Liver (tissue), 9 donors: ENCODE results near the gene HS1BP3. TPM values are rescaled to one million over a fixed set of nuclear protein-coding genes. Genes with fewer than 3 reads are reported as not detected.

ENCODE experiments used
- DNase-seq: peaks from one replicate; pipeline ENCODE4 v3.0.0-alpha.2; 2017; ENCODE audit warnings: low spot score
- H3K27ac ChIP-seq, 2 donors: one replicate each; pipeline ENCODE4 v1.7.0; 2013; ENCODE audit warnings: inconsistent platforms in 2 of 2, low read length in 2 of 2, control low read depth in 1 of 2, low read depth in 1 of 2, mild to moderate bottlenecking in 1 of 2
- H3K27me3 ChIP-seq, 4 donors: one replicate each; pipeline versions ENCODE4 v1.6.1 to v1.7.0; 2013; ENCODE audit warnings: low read length in 3 of 4, inconsistent platforms in 1 of 4, mild to moderate bottlenecking in 1 of 4, moderate library complexity in 1 of 4; ENCODE audit not compliant: control insufficient read depth in 4 of 4, insufficient read depth in 4 of 4
- H3K36me3 ChIP-seq, 4 donors: one replicate each; pipeline versions ENCODE4 v1.6.1 to v1.7.0; 2013; ENCODE audit warnings: low read length in 3 of 4, mild to moderate bottlenecking in 3 of 4, low read depth in 1 of 4, moderate library complexity in 1 of 4; ENCODE audit not compliant: control insufficient read depth in 4 of 4, insufficient read depth in 3 of 4
- H3K4me1 ChIP-seq, 4 donors: one replicate each; pipeline versions ENCODE4 v1.6.1 to v1.7.0; 2013; ENCODE audit warnings: low read length in 3 of 4, mild to moderate bottlenecking in 3 of 4, moderate library complexity in 1 of 4; ENCODE audit not compliant: control insufficient read depth in 4 of 4, insufficient read depth in 4 of 4
- H3K4me3 ChIP-seq, 3 donors: one replicate each; pipeline versions ENCODE4 v1.6.1 to v1.7.0; 2013; ENCODE audit warnings: low read length in 3 of 3, control low read depth in 1 of 3, low read depth in 1 of 3, mild to moderate bottlenecking in 1 of 3
- H3K9ac ChIP-seq, 2 donors: one replicate each; pipeline ENCODE4 v1.7.0; 2013; ENCODE audit warnings: low read length in 2 of 2, mild to moderate bottlenecking in 2 of 2, moderate library complexity in 2 of 2, control low read depth in 1 of 2, low read depth in 1 of 2
- H3K9me3 ChIP-seq, 4 donors: one replicate each; pipeline versions ENCODE4 v1.6.1 to v1.7.0; 2013; ENCODE audit warnings: low read length in 3 of 4; ENCODE audit not compliant: control insufficient read depth in 4 of 4
- ATF3 ChIP-seq: IDR thresholded peaks from 2 replicates; pipeline ENCODE4 v1.6.1; 2016; ENCODE audit warnings: antibody characterized with exemption
- CTCF ChIP-seq: fragments of 150-350 bp; IDR thresholded peaks from 2 replicates; pipeline ENCODE4 v1.5.1; 2017; ENCODE audit warnings: improper control_type of control experiment, low read depth, low read length; ENCODE audit not compliant: missing input control
- EGR1 ChIP-seq, 2 donors: IDR thresholded peaks; 2 replicates each; pipeline ENCODE4 v1.6.1; 2016 to 2018; ENCODE audit warnings: antibody characterized with exemption in 2 of 2, low read depth in 2 of 2
- FOXA1 ChIP-seq: IDR thresholded peaks from 2 replicates; pipeline ENCODE4 v1.6.1; 2016; ENCODE audit warnings: antibody characterized with exemption
- FOXA2 ChIP-seq: IDR thresholded peaks from 2 replicates; pipeline ENCODE4 v1.6.1; 2016; ENCODE audit warnings: antibody characterized with exemption
- GABPA ChIP-seq, 2 donors: IDR thresholded peaks in 1 of 2; conservative IDR thresholded peaks in 1 of 2; 2 replicates each; pipeline ENCODE4 v1.6.1; 2016; ENCODE audit warnings: antibody characterized with exemption in 2 of 2, mild to moderate bottlenecking in 1 of 2, moderate library complexity in 1 of 2
- HNF4A ChIP-seq, 2 donors: conservative IDR thresholded peaks; 2 replicates each; pipeline ENCODE4 v1.6.1; 2016; ENCODE audit warnings: antibody characterized with exemption in 2 of 2, mild to moderate bottlenecking in 2 of 2
- HNF4G ChIP-seq: IDR thresholded peaks from 2 replicates; pipeline ENCODE4 v1.6.1; 2016; ENCODE audit warnings: antibody characterized with exemption
- JUND ChIP-seq, 2 donors: IDR thresholded peaks; 2 replicates each; pipeline ENCODE4 v1.6.1; 2016; ENCODE audit warnings: antibody characterized with exemption in 2 of 2
- MAX ChIP-seq: IDR thresholded peaks from 2 replicates; pipeline ENCODE4 v1.6.1; 2016; ENCODE audit warnings: antibody characterized with exemption
- NR2F2 ChIP-seq: IDR thresholded peaks from 2 replicates; pipeline ENCODE4 v1.6.1; 2016; ENCODE audit warnings: antibody characterized with exemption
- RAD21 ChIP-seq, 2 donors: IDR thresholded peaks; 2 replicates each; pipeline ENCODE4 v1.6.1; 2016; ENCODE audit warnings: antibody characterized with exemption in 2 of 2, mild to moderate bottlenecking in 2 of 2
- RXRA ChIP-seq, 2 donors: IDR thresholded peaks; 2 replicates each; pipeline ENCODE4 v1.6.1; 2017 to 2018; ENCODE audit warnings: antibody characterized with exemption in 2 of 2, mild to moderate bottlenecking in 1 of 2
- SP1 ChIP-seq: IDR thresholded peaks from 2 replicates; pipeline ENCODE4 v1.6.1; 2018; ENCODE audit warnings: antibody characterized with exemption, mild to moderate bottlenecking
- TAF1 ChIP-seq: conservative IDR thresholded peaks from 2 replicates; pipeline ENCODE4 v1.6.1; 2016; ENCODE audit warnings: antibody characterized with exemption, mild to moderate bottlenecking
- YY1 ChIP-seq: IDR thresholded peaks from 2 replicates; pipeline ENCODE4 v1.6.1; 2016; ENCODE audit warnings: antibody characterized with exemption, mild to moderate bottlenecking
- WGBS: extraction: QIAGEN DNeasy Blood & Tissue Kit; methylation state at CpG from one replicate; pipeline ENCODE4 v1.1.7; 2013; 5-methylcytosine and 5-hydroxymethylcytosine counted together
- polyA plus RNA-seq, 2 donors: library from polyadenylated mRNA; stranded (reverse) in 1 of 2; unstranded in 1 of 2; fragments of 200-250 nt in 1 of 2; fragments of >200 nt in 1 of 2; fragmentation: Nextera tagmentation in 1 of 2; extraction: Ambion mirVana in 1 of 2; gene quantifications; one replicate each; pipeline versions ENCODE4 v1.2.1 to v1.2.3, GENCODE V29; 2013 to 2015
- total RNA-seq, 2 donors: library from RNA; depleted of rRNA; stranded (reverse); fragments of >200 nt; gene quantifications; one replicate each; pipeline ENCODE4 v1.2.3, GENCODE V29; 2014
- TF ChIP-seq, protein P1 (sequence below): IDR thresholded peaks from 2 replicates; pipeline ENCODE4 v1.6.1; 2016; ENCODE audit warnings: antibody characterized with exemption, mild to moderate bottlenecking
- TF ChIP-seq, protein P2 (sequence below): IDR thresholded peaks from 2 replicates; pipeline ENCODE4 v1.6.1; 2016; ENCODE audit warnings: antibody characterized with exemption
- donor health status: healthy.
- donor health status: healthy.
- donor health status: healthy.
- donor health status: healthy.
- donor health status: healthy.

The HS1BP3 gene
- total and polyA plus RNA-seq, 4 donors, result 7.7 to 15.4 (median 10.9) TPM

DNA sequence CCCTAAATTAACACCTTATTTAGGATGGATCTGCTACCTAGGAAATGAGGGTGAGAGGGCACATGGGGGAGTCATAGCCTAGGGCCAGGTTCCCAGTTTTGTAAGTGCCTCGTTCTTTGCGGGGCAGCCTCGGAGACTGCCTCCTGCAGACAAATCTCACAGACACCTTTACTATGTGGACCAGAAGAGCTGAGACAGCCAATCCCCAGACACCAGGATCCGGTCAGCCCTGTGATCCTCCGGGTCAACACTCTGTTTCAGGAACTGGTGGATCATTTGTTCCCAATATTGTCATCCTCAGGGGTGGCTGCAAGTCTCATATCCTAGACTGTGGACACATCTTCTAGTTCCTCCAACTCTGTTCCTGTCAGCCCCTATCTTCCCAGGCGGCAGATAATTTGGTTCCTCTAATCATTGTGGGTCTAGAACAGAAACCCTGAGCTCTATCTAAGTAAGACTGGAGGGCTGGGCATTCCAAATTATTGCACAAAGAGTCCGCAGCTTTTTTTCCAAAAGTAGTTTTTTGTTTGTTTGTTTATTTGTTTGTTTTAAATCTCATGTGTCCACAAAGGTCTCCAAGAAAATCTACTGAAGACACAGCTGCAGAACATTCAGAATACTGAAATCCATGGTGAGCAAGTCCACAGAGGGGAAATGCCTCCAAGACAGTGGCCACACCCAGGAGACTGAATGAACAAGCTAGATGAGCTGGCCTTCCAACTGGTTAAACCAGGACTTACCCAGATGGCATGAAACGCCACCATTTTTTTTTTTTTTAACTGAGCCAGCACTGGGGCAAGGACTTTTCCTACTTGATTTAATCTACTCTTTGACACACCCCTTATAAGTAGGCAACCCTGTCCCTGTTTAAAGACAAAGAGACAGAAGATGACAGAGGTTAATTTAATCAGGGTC is 9.9 kb upstream of the HS1BP3 start (continued):
- no peak for TF ChIP-seq CTCF

GRCh38 chr2:20657522-20658235 is 6.8 kb upstream of the HS1BP3 start:
- Histone ChIP-seq H3K27me3 (no peaks in the 10 kb centered on the region), H3K4me3 (no peak overlapping the region), H3K9me3 (no peaks in the 10 kb centered on the region), H3K4me1 (peaks cover 0 to 3% (median 0%) of the 10 kb centered on the region in 4 donors), H3K9ac (no peak overlapping the region), H3K36me3 (no peaks in the 10 kb centered on the region), H3K27ac (no peak overlapping the region)
- WGBS, result 74% methylated on average over 4 of the region's 4 CpGs
- DNase-seq, result no peak
- TF ChIP-seq ATF3 (no peak), RXRA (IDR thresholded peaks at IDR 0.05) (no peak), JUND (IDR thresholded peaks at IDR 0.05) (no peak), FOXA1 (no peak), YY1 (no peak), HNF4G (no peak), MAX (no peak), EGR1 (IDR thresholded peaks at IDR 0.05; ENCODE audit: low read depth in 2 of 2) (no peak), RAD21 (IDR thresholded peaks at IDR 0.05) (no peak), FOXA2 (no peak), CTCF (no peak), TAF1 (no peak), SP1 (no peak), GABPA (IDR thresholded peaks at IDR 0.05 in 1 of 2, conservative IDR thresholded peaks at IDR 0.05 in 1 of 2) (no peak), NR2F2 (no peak), HNF4A (conservative IDR thresholded peaks at IDR 0.05) (no peak)
- TF ChIP-seq, protein P1, sequence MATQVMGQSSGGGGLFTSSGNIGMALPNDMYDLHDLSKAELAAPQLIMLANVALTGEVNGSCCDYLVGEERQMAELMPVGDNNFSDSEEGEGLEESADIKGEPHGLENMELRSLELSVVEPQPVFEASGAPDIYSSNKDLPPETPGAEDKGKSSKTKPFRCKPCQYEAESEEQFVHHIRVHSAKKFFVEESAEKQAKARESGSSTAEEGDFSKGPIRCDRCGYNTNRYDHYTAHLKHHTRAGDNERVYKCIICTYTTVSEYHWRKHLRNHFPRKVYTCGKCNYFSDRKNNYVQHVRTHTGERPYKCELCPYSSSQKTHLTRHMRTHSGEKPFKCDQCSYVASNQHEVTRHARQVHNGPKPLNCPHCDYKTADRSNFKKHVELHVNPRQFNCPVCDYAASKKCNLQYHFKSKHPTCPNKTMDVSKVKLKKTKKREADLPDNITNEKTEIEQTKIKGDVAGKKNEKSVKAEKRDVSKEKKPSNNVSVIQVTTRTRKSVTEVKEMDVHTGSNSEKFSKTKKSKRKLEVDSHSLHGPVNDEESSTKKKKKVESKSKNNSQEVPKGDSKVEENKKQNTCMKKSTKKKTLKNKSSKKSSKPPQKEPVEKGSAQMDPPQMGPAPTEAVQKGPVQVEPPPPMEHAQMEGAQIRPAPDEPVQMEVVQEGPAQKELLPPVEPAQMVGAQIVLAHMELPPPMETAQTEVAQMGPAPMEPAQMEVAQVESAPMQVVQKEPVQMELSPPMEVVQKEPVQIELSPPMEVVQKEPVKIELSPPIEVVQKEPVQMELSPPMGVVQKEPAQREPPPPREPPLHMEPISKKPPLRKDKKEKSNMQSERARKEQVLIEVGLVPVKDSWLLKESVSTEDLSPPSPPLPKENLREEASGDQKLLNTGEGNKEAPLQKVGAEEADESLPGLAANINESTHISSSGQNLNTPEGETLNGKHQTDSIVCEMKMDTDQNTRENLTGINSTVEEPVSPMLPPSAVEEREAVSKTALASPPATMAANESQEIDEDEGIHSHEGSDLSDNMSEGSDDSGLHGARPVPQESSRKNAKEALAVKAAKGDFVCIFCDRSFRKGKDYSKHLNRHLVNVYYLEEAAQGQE, result no peak
- TF ChIP-seq, protein P2, sequence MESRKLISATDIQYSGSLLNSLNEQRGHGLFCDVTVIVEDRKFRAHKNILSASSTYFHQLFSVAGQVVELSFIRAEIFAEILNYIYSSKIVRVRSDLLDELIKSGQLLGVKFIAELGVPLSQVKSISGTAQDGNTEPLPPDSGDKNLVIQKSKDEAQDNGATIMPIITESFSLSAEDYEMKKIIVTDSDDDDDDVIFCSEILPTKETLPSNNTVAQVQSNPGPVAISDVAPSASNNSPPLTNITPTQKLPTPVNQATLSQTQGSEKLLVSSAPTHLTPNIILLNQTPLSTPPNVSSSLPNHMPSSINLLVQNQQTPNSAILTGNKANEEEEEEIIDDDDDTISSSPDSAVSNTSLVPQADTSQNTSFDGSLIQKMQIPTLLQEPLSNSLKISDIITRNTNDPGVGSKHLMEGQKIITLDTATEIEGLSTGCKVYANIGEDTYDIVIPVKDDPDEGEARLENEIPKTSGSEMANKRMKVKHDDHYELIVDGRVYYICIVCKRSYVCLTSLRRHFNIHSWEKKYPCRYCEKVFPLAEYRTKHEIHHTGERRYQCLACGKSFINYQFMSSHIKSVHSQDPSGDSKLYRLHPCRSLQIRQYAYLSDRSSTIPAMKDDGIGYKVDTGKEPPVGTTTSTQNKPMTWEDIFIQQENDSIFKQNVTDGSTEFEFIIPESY, result no peak
